Fibroblast of upper back skin (primary cell): ENCODE results near the gene UBE2S.
"Not testable (repeated sequence)": the region's sequence is repeated elsewhere in the genome, so short reads cannot be mapped to it uniquely, and the experiment has no call there.

Experiments used
- DNase-seq: peaks from one replicate; pipeline ENCODE4 v3.0.0-alpha.2; 2013

UBE2S gene

GRCh38 chr19:55439052-55439451 is 31.5 kb upstream of the UBE2S start:
- DNase-seq, result no peak

GRCh38 chr19:55437410-55437809 is 29.8 kb upstream of the UBE2S start:
- DNase-seq, result peak; percentile 53

- DNase-seq, result no peak
These were observed 29.3 kb upstream of the UBE2S start for GRCh38 chr19:55436847-55437246.

GRCh38 chr19:55435020-55435419 is 27.4 kb upstream of the UBE2S start:
- DNase-seq, result no peak

GRCh38 chr19:55434356-55434919 is 26.9 kb upstream of the UBE2S start:
- no peak for DNase-seq

GRCh38 chr19:55433292-55433691 is 25.7 kb upstream of the UBE2S start:
- DNase-seq, result no peak

- DNase-seq, result no peak
These were observed 24.8 kb upstream of the UBE2S start for GRCh38 chr19:55432241-55432959.

GRCh38 chr19:55431183-55431582 is 23.6 kb upstream of the UBE2S start:
- DNase-seq, result no peak

GRCh38 chr19:55426042-55426441 is 18.5 kb upstream of the UBE2S start:
- DNase-seq, result no peak

- DNase-seq, result no peak
These were observed 16.9 kb upstream of the UBE2S start for GRCh38 chr19:55424518-55424917.

- no peak for DNase-seq
These were observed 15.8 kb upstream of the UBE2S start for GRCh38 chr19:55423225-55424005.

- DNase-seq, result not testable (repeated sequence)
These were observed 13.7 kb upstream of the UBE2S start for GRCh38 chr19:55421281-55421680.

GRCh38 chr19:55419624-55420236 is 12.1 kb upstream of the UBE2S start:
- DNase-seq, result no peak

- no peak for DNase-seq
These were observed 11.5 kb upstream of the UBE2S start for GRCh38 chr19:55419103-55419502.

- DNase-seq, result peak; percentile 79
These were observed 10.6 kb upstream of the UBE2S start for GRCh38 chr19:55418185-55418584.

- DNase-seq, result no peak
These were observed 2.6 kb upstream of the UBE2S start for GRCh38 chr19:55410168-55410567.

- DNase-seq, result not testable (repeated sequence)
These were observed 1.6 kb upstream of the UBE2S start for GRCh38 chr19:55409179-55409578.

GRCh38 chr19:55408533-55408872 is 915 bp upstream of the UBE2S start:
- DNase-seq, result no peak

- peak; percentile 100 for DNase-seq
These were observed 378 bp upstream of the UBE2S start for GRCh38 chr19:55407800-55408532.

- no peak for DNase-seq
These were observed 600 bp downstream of the UBE2S start for GRCh38 chr19:55406826-55407549.

GRCh38 chr19:55406091-55406825 is 1.3 kb downstream of the UBE2S start:
- DNase-seq, result no peak

- no peak for DNase-seq
These were observed 1.9 kb downstream of the UBE2S start for GRCh38 chr19:55405638-55406037.
